GM19438 (cell line): ENCODE results near the gene APPBP2.
"Not testable (repeated sequence)": the region's sequence is repeated elsewhere in the genome, so short reads cannot be mapped to it uniquely, and the experiment has no call there.

ENCODE experiments used
- ATAC-seq: cut with Tn5 transposase; IDR thresholded peaks from one replicate; pipeline ENCODE4 v1.9.1; 2021; ENCODE audit warnings: low read depth; ENCODE audit not compliant: unreplicated experiment

The APPBP2 gene

GRCh38 chr17:60535382-60536279, 9.6 kb upstream of the APPBP2 start:
- no peak for ATAC-seq

- ATAC-seq: no peak
Measured at GRCh38 chr17:60534613-60535157, 8.6 kb upstream of the APPBP2 start.

GRCh38 chr17:60534010-60534555, 8.0 kb upstream of the APPBP2 start:
- no peak for ATAC-seq

- no peak for ATAC-seq
Measured at GRCh38 chr17:60529806-60530205, 3.8 kb upstream of the APPBP2 start.

- ATAC-seq: no peak
Measured at GRCh38 chr17:60528828-60529227, 2.8 kb upstream of the APPBP2 start.

GRCh38 chr17:60527701-60528100, 1.7 kb upstream of the APPBP2 start:
- no peak for ATAC-seq

- ATAC-seq: no peak
Measured at GRCh38 chr17:60526726-60527125, 684 bp upstream of the APPBP2 start.

- peak; percentile 2 for ATAC-seq
Measured at GRCh38 chr17:60525328-60525684, 736 bp downstream of the APPBP2 start.

GRCh38 chr17:60524463-60525327, 1.3 kb downstream of the APPBP2 start:
- no peak for ATAC-seq

GRCh38 chr17:60523822-60524221, 2.2 kb downstream of the APPBP2 start:
- no peak for ATAC-seq

- ATAC-seq: no peak
Measured at GRCh38 chr17:60522889-60523626, 3.0 kb downstream of the APPBP2 start.

- no peak for ATAC-seq
Measured at GRCh38 chr17:60519795-60520194, 6.2 kb downstream of the APPBP2 start.

- ATAC-seq: not testable (repeated sequence)
Measured at GRCh38 chr17:60515683-60516082, 10.4 kb downstream of the APPBP2 start.

GRCh38 chr17:60515199-60515598, 10.8 kb downstream of the APPBP2 start:
- not testable (repeated sequence) for ATAC-seq

GRCh38 chr17:60514500-60514899, 11.5 kb downstream of the APPBP2 start:
- ATAC-seq: no peak

GRCh38 chr17:60514053-60514452, 12.0 kb downstream of the APPBP2 start:
- no peak for ATAC-seq

GRCh38 chr17:60513014-60513413, 13.0 kb downstream of the APPBP2 start:
- no peak for ATAC-seq

GRCh38 chr17:60510723-60511122, 15.3 kb downstream of the APPBP2 start:
- no peak for ATAC-seq

- no peak for ATAC-seq
Measured at GRCh38 chr17:60510031-60510430, 16.0 kb downstream of the APPBP2 start.

- ATAC-seq: peak; percentile 52
Measured at GRCh38 chr17:60508384-60508980, 17.6 kb downstream of the APPBP2 start.
